Keratinocyte (primary cell): Measurements from ENCODE around the gene ORMDL2.

Experiments
- CTCF ChIP-seq, 3 experiments: IDR thresholded peaks in 1 of 3; conservative IDR thresholded peaks in 1 of 3; optimal IDR thresholded peaks in 1 of 3; 2 replicates in 2 of 3; 3 replicates in 1 of 3; pipeline versions ENCODE3 to v1.5.1; 2011; ENCODE audit warnings: low read length in 3 of 3, mild to moderate bottlenecking in 3 of 3, moderate library complexity in 2 of 3, control low read depth in 1 of 3, inconsistent platforms in 1 of 3; ENCODE audit not compliant: insufficient read depth in 2 of 3; ENCODE audit errors: extremely low read depth in 1 of 3
- EZH2 ChIP-seq: IDR thresholded peaks from one replicate; pipeline ENCODE4 v1.6.1; 2012; ENCODE audit warnings: inconsistent platforms, mild to moderate bottlenecking, low read length, moderate library complexity

GRCh38 chr12:55845785-55846496 lies 28.1 kb downstream of the ORMDL2 start:
- no peak for TF ChIP-seq CTCF (optimal IDR thresholded peaks at IDR 0.05 in 1 of 3, IDR thresholded peaks at IDR 0.05 in 1 of 3, conservative IDR thresholded peaks at IDR 0.05 in 1 of 3; ENCODE audit: extremely low read depth in 1 of 3, insufficient read depth in 2 of 3, low read length in 3 of 3)
- TF ChIP-seq EZH2: no peak
